Choroid plexus epithelial cell (primary cell): ENCODE results near the gene FAM180B.

ENCODE experiments used
- DNase-seq: peaks from one replicate; pipeline ENCODE4 v3.0.0-alpha.2; 2010; ENCODE audit warnings: low read depth
- H3K4me3 ChIP-seq: 2 replicates; pipeline ENCODE4 v1.5.1; 2011; ENCODE audit warnings: low read depth, mild to moderate bottlenecking, control low read depth, low read length, moderate library complexity
- CTCF ChIP-seq: conservative IDR thresholded peaks from 2 replicates; pipeline ENCODE4 v1.5.1; 2011; ENCODE audit warnings: low read depth, mild to moderate bottlenecking, control low read depth, inconsistent platforms, low read length, moderate library complexity

FAM180B gene

GRCh38 chr11:47578524-47579494, 7.7 kb upstream of the FAM180B start, which contains the start of the genes KBTBD4 and NDUFS3:
Gene KBTBD4 (minus strand): TSS chr11:47578970. CDS start chr11:47578951, 19 bp downstream.
Gene NDUFS3 (plus strand): TSS chr11:47579074. CDS start chr11:47579092, 18 bp downstream.
- H3K4me3 ChIP-seq, result peak within 1 kb of the TSS; percentile 96
- DNase-seq, result peak; percentile 92
- TF ChIP-seq CTCF, result no peak

- H3K4me3 ChIP-seq, result no peak overlapping the region
- DNase-seq, result no peak
- TF ChIP-seq CTCF, result no peak
These were observed 2.6 kb upstream of the FAM180B start for GRCh38 chr11:47583844-47584243.

GRCh38 chr11:47587039-47587716, 700 bp downstream of the FAM180B start:
- H3K4me3 ChIP-seq, result no peak overlapping the region
- no peak for TF ChIP-seq CTCF

GRCh38 chr11:47587723-47588326, 1.3 kb downstream of the FAM180B start:
- DNase-seq, result no peak
- no peak for TF ChIP-seq CTCF
- no peak overlapping the region for H3K4me3 ChIP-seq

More at GRCh38 chr11:47587039-47587716, 700 bp downstream of the FAM180B start:
- DNase-seq, result no peak

- no peak overlapping the region for H3K4me3 ChIP-seq
- no peak for TF ChIP-seq CTCF
- DNase-seq, result no peak
These were observed 2.6 kb downstream of the FAM180B start for GRCh38 chr11:47589118-47589517.

GRCh38 chr11:47589584-47589976, 3.1 kb downstream of the FAM180B start:
- no peak for TF ChIP-seq CTCF
- peak overlapping the region; percentile 46 for H3K4me3 ChIP-seq
- no peak for DNase-seq
